Measurements from ENCODE around the gene SOX5.

DNA sequence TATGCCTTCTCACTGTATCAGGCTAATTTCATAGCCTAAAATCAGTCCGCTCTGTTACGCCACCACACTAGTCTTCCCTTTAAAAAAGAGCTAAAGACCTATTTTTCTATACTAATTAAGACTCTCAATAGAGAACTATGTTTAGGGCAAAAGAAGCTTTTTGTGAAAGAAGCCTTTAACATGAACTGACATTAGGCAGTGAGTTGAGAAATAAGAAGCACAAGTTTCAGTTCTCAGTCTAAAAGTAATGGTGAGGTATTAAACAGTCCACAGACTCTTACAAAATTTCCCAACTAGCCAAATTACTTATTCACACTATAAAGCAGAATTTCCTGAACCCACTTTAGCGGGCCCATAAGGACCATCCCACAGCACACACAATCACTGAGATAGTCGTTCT lies 93.7 kb downstream of the SOX5 start:
- TF ChIP-seq FOXM1 (IDR thresholded peaks at IDR 0.05; ENCODE audit: borderline replicate concordance) (no peak), TARDBP (IDR thresholded peaks at IDR 0.05) (no peak), ELF4 (IDR thresholded peaks at IDR 0.05) (no peak), SP1 (IDR thresholded peaks at IDR 0.05) (no peak), SUZ12 (IDR thresholded peaks at IDR 0.05) (no peak), ZNF384 (IDR thresholded peaks at IDR 0.05) (no peak)
- TF ChIP-seq, protein P1, sequence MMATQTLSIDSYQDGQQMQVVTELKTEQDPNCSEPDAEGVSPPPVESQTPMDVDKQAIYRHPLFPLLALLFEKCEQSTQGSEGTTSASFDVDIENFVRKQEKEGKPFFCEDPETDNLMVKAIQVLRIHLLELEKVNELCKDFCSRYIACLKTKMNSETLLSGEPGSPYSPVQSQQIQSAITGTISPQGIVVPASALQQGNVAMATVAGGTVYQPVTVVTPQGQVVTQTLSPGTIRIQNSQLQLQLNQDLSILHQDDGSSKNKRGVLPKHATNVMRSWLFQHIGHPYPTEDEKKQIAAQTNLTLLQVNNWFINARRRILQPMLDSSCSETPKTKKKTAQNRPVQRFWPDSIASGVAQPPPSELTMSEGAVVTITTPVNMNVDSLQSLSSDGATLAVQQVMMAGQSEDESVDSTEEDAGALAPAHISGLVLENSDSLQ (IDR thresholded peaks at IDR 0.05), result no peak
